Activated CD8-positive, alpha-beta T cell treated with anti-CD3 and anti-CD28 coated beads for 36 hours (primary cell): ENCODE results near the gene NFATC4. TPM values are rescaled to one million over a fixed set of nuclear protein-coding genes. Genes with fewer than 3 reads are reported as not detected.

Experiments
- ATAC-seq: fragments of 200-7000 bp; cut with Tn5 transposase; one replicate; pipeline ENCODE4 v1.10.0; 2021; ENCODE audit warnings: mild to moderate bottlenecking, moderate library complexity
- CTCF ChIA-PET: fragments of 350-600 bp; sonication (Branson Sonifier 250); formaldehyde crosslinking; loops from one replicate; lab custom pipeline; 2021; ENCODE audit warnings: antibody characterized with exemption; lab: Charles Lee
- POLR2A ChIA-PET: fragments of 350-600 bp; sonication (Branson Sonifier 250); formaldehyde crosslinking; loops from one replicate; lab custom pipeline; 2021; ENCODE audit warnings: antibody characterized with exemption; lab: Charles Lee
- DNase-seq: peaks from one replicate; pipeline ENCODE4 v3.0.0-alpha.2; 2020
- H3K27ac Mint-ChIP-seq: one replicate; pipeline ENCODE4 v1.8.0; 2021; ENCODE audit warnings: mild to moderate bottlenecking, mixed read lengths
- H3K27me3 Mint-ChIP-seq: one replicate; pipeline ENCODE4 v1.8.0; 2021; ENCODE audit warnings: mixed read lengths
- H3K36me3 Mint-ChIP-seq: one replicate; pipeline ENCODE4 v1.8.0; 2021; ENCODE audit warnings: low read depth, mixed read lengths
- H3K4me1 Mint-ChIP-seq: one replicate; pipeline ENCODE4 v1.8.0; 2021; ENCODE audit warnings: low read depth, mixed read lengths
- H3K4me3 Mint-ChIP-seq: one replicate; pipeline ENCODE4 v1.8.0; 2021; ENCODE audit warnings: mild to moderate bottlenecking, moderate library complexity, mixed read lengths
- H3K9me3 Mint-ChIP-seq: one replicate; pipeline ENCODE4 v1.8.0; 2021; ENCODE audit warnings: mixed read lengths
- CTCF ChIP-seq: fragments of 200-600 bp; IDR thresholded peaks from one replicate; pipeline ENCODE4 v1.8.0; 2022; ENCODE audit warnings: antibody characterized with exemption, mild to moderate bottlenecking
- intact Hi-C: fragments of 100-400 bp; cut with micrococcal nuclease; formaldehyde crosslinking; loops from one replicate; pipeline ENCODE4 v1.10.0; 2022
- total RNA-seq, 2 experiments: library from RNA; stranded (reverse); gene quantifications; one replicate each; pipeline ENCODE4 v1.2.3, GENCODE V29; 2021

The NFATC4 gene
- total RNA-seq, 2 experiments from 2014 or later = 1.3 to 2.0 TPM

GRCh38 chr14:24418492-24418873 lies 50.5 kb downstream of the NFATC4 start:
- TF ChIP-seq CTCF = no peak
- no peaks in the 10 kb centered on the region for H3K4me1 Mint-ChIP-seq
- H3K36me3 Mint-ChIP-seq = no peaks in the 10 kb centered on the region
- H3K4me3 Mint-ChIP-seq = no peak overlapping the region
- H3K27ac Mint-ChIP-seq = no peak overlapping the region
- ChIA-PET POLR2A (interaction anchor here (2.6 kb wide), 1 partner anchor 12 kb away, joined by 13 read pairs; the partner anchor contains the start of gene KHNYN), CTCF (interaction anchor here (1.0 to 6.7 kb wide), 6 partner anchors 9 to 110 kb away, joined by 3 to 43 read pairs (median 4); partner anchors contain the start of genes CBLN3, CIDEB and KHNYN)
- no peaks in the 10 kb centered on the region for H3K9me3 Mint-ChIP-seq
- intact Hi-C loops = no loop called here
- ATAC-seq = no peak
- DNase-seq = no peak
- H3K27me3 Mint-ChIP-seq = peaks cover 2% of the 10 kb centered on the region

- POLR2A ChIA-PET = no interaction called here
Measured at GRCh38 chr14:24422261-24422660, 54.3 kb downstream of the NFATC4 start.

GRCh38 chr14:24422694-24423601 lies 55.0 kb downstream of the NFATC4 start:
- ATAC-seq (no peak), DNase-seq (no peak)

More at GRCh38 chr14:24422261-24422660, 54.3 kb downstream of the NFATC4 start:
- CTCF ChIA-PET = interaction anchor here (2.4 to 11.4 kb wide), 3 partner anchors 9 to 86 kb away, joined by 7 to 454 read pairs (median 43); partner anchors contain the start of genes ADCY4, CBLN3, KHNYN and RIPK3
- no peak overlapping the region for H3K4me3 Mint-ChIP-seq
- no peak overlapping the region for H3K27ac Mint-ChIP-seq
- H3K4me1 Mint-ChIP-seq = peaks cover 14% of the 10 kb centered on the region
- no peak for DNase-seq
- intact Hi-C loops = no loop called here
- H3K36me3 Mint-ChIP-seq = no peaks in the 10 kb centered on the region
- ATAC-seq = no peak
- H3K9me3 Mint-ChIP-seq = no peaks in the 10 kb centered on the region
- no peaks in the 10 kb centered on the region for H3K27me3 Mint-ChIP-seq
- no peak for TF ChIP-seq CTCF

GRCh38 chr14:24425704-24426103 lies 57.7 kb downstream of the NFATC4 start:
- CTCF ChIA-PET = interaction anchor here (0.9 to 11.4 kb wide), 7 partner anchors 11 to 118 kb away, joined by 3 to 454 read pairs (median 5); partner anchors contain the start of genes ADCY4, CIDEB and RIPK3
- no peak overlapping the region for H3K4me3 Mint-ChIP-seq
- H3K4me1 Mint-ChIP-seq = peaks cover 23% of the 10 kb centered on the region
- no peaks in the 10 kb centered on the region for H3K36me3 Mint-ChIP-seq
- no peaks in the 10 kb centered on the region for H3K27me3 Mint-ChIP-seq
- POLR2A ChIA-PET = interaction anchor here (1.1 to 1.3 kb wide), 2 partner anchors 11 to 60 kb away, joined by 6 read pairs; no protein-coding TSS in a partner anchor
- intact Hi-C loops = no loop called here
- DNase-seq = no peak
- H3K27ac Mint-ChIP-seq = peak overlapping the region; percentile 31
- H3K9me3 Mint-ChIP-seq = no peaks in the 10 kb centered on the region
- no peak for TF ChIP-seq CTCF
- no peak for ATAC-seq

More at GRCh38 chr14:24422694-24423601, 55.0 kb downstream of the NFATC4 start:
- H3K27me3 Mint-ChIP-seq = no peaks in the 10 kb centered on the region
- no peak overlapping the region for H3K27ac Mint-ChIP-seq
- no peak overlapping the region for H3K4me3 Mint-ChIP-seq
- CTCF ChIA-PET = interaction anchor here (1.4 to 11.4 kb wide), 6 partner anchors 8 to 96 kb away, joined by 4 to 454 read pairs (median 18); partner anchors contain the start of genes ADCY4, CBLN3, KHNYN and RIPK3
- no peaks in the 10 kb centered on the region for H3K36me3 Mint-ChIP-seq
- peaks cover 16% of the 10 kb centered on the region for H3K4me1 Mint-ChIP-seq
- intact Hi-C loops = no loop called here
- TF ChIP-seq CTCF = no peak
- POLR2A ChIA-PET = interaction anchor here (0.7 to 2.2 kb wide), 3 partner anchors 9 to 14 kb away, joined by 3 to 8 read pairs (median 5); no protein-coding TSS in a partner anchor
- no peaks in the 10 kb centered on the region for H3K9me3 Mint-ChIP-seq
